DOHH2 (cell line): ENCODE measurements around the gene IQGAP3.

Experiments used
- H3F3A ChIP-seq: fragments of 200-600 bp; sonication (generic), shearing (Covaris generic); 2 replicates; pipeline ENCODE4 v1.6.0; 2016; ENCODE audit warnings: antibody characterized with exemption, mild to moderate bottlenecking; ENCODE audit not compliant: control insufficient read depth, insufficient read depth
- H3K27ac ChIP-seq: fragments of 200-600 bp; sonication (generic); 2 replicates; pipeline ENCODE4 v1.5.1; 2014; ENCODE audit warnings: low read depth, mild to moderate bottlenecking, low read length, moderate library complexity
- H3K27me3 ChIP-seq: fragments of 200-600 bp; sonication (generic); 2 replicates; pipeline ENCODE4 v1.6.1; 2014; ENCODE audit warnings: mild to moderate bottlenecking, low read length, mixed read lengths; ENCODE audit not compliant: control insufficient read depth
- H3K36me3 ChIP-seq: fragments of 200-600 bp; sonication (generic); 2 replicates; pipeline ENCODE4 v1.6.1; 2014; ENCODE audit warnings: mild to moderate bottlenecking, low read length, moderate library complexity, mixed read lengths; ENCODE audit not compliant: control insufficient read depth
- H3K4me1 ChIP-seq: fragments of 200-600 bp; sonication (generic); 2 replicates; pipeline ENCODE4 v1.6.1; 2014; ENCODE audit warnings: mild to moderate bottlenecking, low read length, mixed read lengths; ENCODE audit not compliant: control insufficient read depth
- H3K4me2 ChIP-seq: fragments of 200-600 bp; sonication (generic); 2 replicates; pipeline ENCODE4 v1.6.0; 2014; ENCODE audit warnings: mild to moderate bottlenecking, low read length, moderate library complexity
- H3K4me3 ChIP-seq: fragments of 200-600 bp; sonication (generic); 2 replicates; pipeline ENCODE4 v1.5.1; 2014; ENCODE audit warnings: mild to moderate bottlenecking, low read length, mixed read lengths
- H3K79me2 ChIP-seq: fragments of 200-600 bp; sonication (generic); 2 replicates; pipeline ENCODE4 v1.6.1; 2014; ENCODE audit warnings: mild to moderate bottlenecking, low read length, mixed read lengths; ENCODE audit not compliant: control insufficient read depth
- H3K9me2 ChIP-seq: fragments of 200-600 bp; sonication (generic); replicated peaks from 2 replicates; pipeline ENCODE4 v1.6.1; 2014; ENCODE audit warnings: mild to moderate bottlenecking, low read length, mixed read lengths; ENCODE audit not compliant: control insufficient read depth
- H3K9me3 ChIP-seq: fragments of 200-600 bp; sonication (generic); 2 replicates; pipeline ENCODE4 v1.6.1; 2014; ENCODE audit warnings: antibody characterized with exemption, low read length, mixed read lengths; ENCODE audit not compliant: control insufficient read depth, insufficient read depth
- H4K20me1 ChIP-seq: fragments of 200-600 bp; sonication (generic); 2 replicates; pipeline ENCODE4 v1.6.0; 2014; ENCODE audit warnings: low read depth, mild to moderate bottlenecking, antibody characterized with exemption, low read length, moderate library complexity; ENCODE audit not compliant: control insufficient read depth, insufficient read depth
- CTCF ChIP-seq: fragments of 200-600 bp; sonication (generic); IDR thresholded peaks from one replicate; pipeline ENCODE4 v1.5.1; 2014; ENCODE audit warnings: antibody characterized with exemption, mild to moderate bottlenecking, low read depth, low read length; ENCODE audit not compliant: poor library complexity, severe bottlenecking
- EZH2phosphoT487 ChIP-seq: fragments of 200-600 bp; sonication (generic); IDR thresholded peaks from 2 replicates; pipeline ENCODE4 v1.6.1; 2017; ENCODE audit warnings: borderline replicate concordance, mild to moderate bottlenecking, antibody characterized with exemption, low read length, moderate library complexity, mixed read lengths

IQGAP3 gene

GRCh38 chr1:156547434-156547833 is 24.9 kb downstream of the IQGAP3 start:
- H4K20me1 ChIP-seq: no peaks in the 10 kb centered on the region
- no peaks in the 10 kb centered on the region for H3F3A ChIP-seq
- no peaks in the 10 kb centered on the region for H3K27me3 ChIP-seq
- H3K4me1 ChIP-seq: peaks cover 33% of the 10 kb centered on the region
- no peaks in the 10 kb centered on the region for H3K9me3 ChIP-seq
- H3K4me3 ChIP-seq: no peak overlapping the region
- no peak overlapping the region for H3K27ac ChIP-seq
- no peak overlapping the region for H3K4me2 ChIP-seq
- TF ChIP-seq EZH2phosphoT487: no peak
- no peak for TF ChIP-seq CTCF
- no peaks in the 10 kb centered on the region for H3K9me2 ChIP-seq
- no peaks in the 10 kb centered on the region for H3K79me2 ChIP-seq
- H3K36me3 ChIP-seq: peaks cover 27% of the 10 kb centered on the region

GRCh38 chr1:156546267-156546666 is 26.1 kb downstream of the IQGAP3 start:
- H3K4me2 ChIP-seq: no peak overlapping the region
- TF ChIP-seq CTCF (no peak), EZH2phosphoT487 (no peak)
- H3K79me2 ChIP-seq: no peaks in the 10 kb centered on the region
- no peaks in the 10 kb centered on the region for H3F3A ChIP-seq
- H3K27me3 ChIP-seq: no peaks in the 10 kb centered on the region
- H3K36me3 ChIP-seq: peaks cover 20% of the 10 kb centered on the region
- no peak overlapping the region for H3K4me3 ChIP-seq
- no peaks in the 10 kb centered on the region for H4K20me1 ChIP-seq
- peaks cover 21% of the 10 kb centered on the region for H3K4me1 ChIP-seq
- H3K27ac ChIP-seq: no peak overlapping the region
- no peaks in the 10 kb centered on the region for H3K9me2 ChIP-seq
- no peaks in the 10 kb centered on the region for H3K9me3 ChIP-seq

GRCh38 chr1:156544592-156545102 is 27.7 kb downstream of the IQGAP3 start:
- Histone ChIP-seq H3K27ac (no peak overlapping the region), H4K20me1 (no peaks in the 10 kb centered on the region), H3K36me3 (peaks cover 19% of the 10 kb centered on the region), H3K9me2 (no peaks in the 10 kb centered on the region), H3K4me3 (no peak overlapping the region), H3K27me3 (no peaks in the 10 kb centered on the region), H3K4me2 (no peak overlapping the region), H3K79me2 (no peaks in the 10 kb centered on the region), H3K4me1 (peaks cover 9% of the 10 kb centered on the region), H3K9me3 (no peaks in the 10 kb centered on the region), H3F3A (no peaks in the 10 kb centered on the region)
- TF ChIP-seq EZH2phosphoT487 (no peak), CTCF (no peak)

GRCh38 chr1:156543066-156543465 is 29.3 kb downstream of the IQGAP3 start:
- no peaks in the 10 kb centered on the region for H4K20me1 ChIP-seq
- H3K27ac ChIP-seq: no peak overlapping the region
- H3K9me2 ChIP-seq: no peaks in the 10 kb centered on the region
- H3K4me3 ChIP-seq: no peak overlapping the region
- H3K79me2 ChIP-seq: no peaks in the 10 kb centered on the region
- peaks cover 30% of the 10 kb centered on the region for H3K36me3 ChIP-seq
- TF ChIP-seq EZH2phosphoT487 (no peak), CTCF (no peak)
- no peaks in the 10 kb centered on the region for H3K27me3 ChIP-seq
- H3F3A ChIP-seq: no peaks in the 10 kb centered on the region
- H3K9me3 ChIP-seq: no peaks in the 10 kb centered on the region
- H3K4me1 ChIP-seq: peaks cover 8% of the 10 kb centered on the region
- no peak overlapping the region for H3K4me2 ChIP-seq
